Measurements from ENCODE around the gene NIT2.
"Not testable (repeated sequence)": the region's sequence is repeated elsewhere in the genome, so short reads cannot be mapped to it uniquely, and the experiment has no call there.

The NIT2 gene

DNA sequence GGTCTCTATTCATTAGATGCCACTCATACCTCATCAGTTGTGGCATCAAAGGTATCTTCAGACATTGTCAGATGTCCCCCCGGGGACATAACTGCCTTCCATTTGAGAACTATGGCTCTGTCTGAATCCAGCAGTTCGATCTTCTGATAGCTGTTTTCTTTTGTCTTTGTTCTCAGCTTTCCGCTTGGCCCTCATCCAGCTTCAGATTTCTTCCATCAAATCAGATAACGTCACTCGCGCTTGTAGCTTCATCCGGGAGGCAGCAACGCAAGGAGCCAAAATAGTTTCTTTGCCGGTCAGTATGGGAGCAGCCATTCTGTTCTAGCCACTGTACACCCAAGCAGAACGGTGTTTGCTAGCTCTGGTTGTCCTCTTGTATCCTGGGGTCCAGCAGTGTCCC is 4.4 kb downstream of the NIT2 start:
- no peak for DNase-seq (ENCODE audit: low read depth, low spot score)

DNA sequence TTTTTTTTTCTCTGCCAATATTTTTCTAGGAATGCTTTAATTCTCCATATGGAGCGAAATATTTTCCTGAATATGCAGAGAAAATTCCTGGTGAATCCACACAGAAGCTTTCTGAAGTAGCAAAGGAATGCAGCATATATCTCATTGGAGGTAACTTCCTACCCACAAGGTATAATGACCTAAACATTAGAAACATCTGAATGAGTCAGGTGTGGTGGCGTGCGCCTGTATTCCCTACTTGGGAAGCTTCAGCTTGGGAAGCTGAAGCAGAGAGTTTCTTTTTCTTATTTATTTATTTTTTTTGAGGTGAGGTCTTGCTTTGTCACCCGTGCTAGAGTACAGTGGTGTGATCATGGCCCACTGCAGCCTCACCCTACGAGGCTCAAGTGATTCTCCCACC is 5.2 kb downstream of the NIT2 start:
- no peak for DNase-seq (ENCODE audit: low read depth, low spot score)

DNA sequence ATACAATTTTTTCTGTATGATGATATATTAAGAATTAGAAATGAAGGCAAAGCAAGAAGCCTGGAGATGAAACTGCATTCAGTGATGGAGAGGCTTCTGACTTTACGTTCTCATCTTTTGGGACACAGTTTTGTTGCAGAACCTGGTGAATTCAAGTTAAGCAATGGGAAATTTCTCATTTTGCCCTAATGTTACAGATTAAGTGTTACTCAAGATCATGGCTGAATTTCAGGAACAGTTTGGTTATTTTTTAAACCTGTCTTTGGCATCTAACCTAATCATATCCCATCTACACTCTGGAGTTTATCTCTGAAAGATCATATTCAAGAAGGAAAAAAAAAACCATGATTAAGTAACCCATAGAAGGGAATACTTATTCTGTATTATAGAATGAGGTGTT is 6.0 kb downstream of the NIT2 start:
- DNase-seq (ENCODE audit: low read depth, low spot score), result no peak

DNA sequence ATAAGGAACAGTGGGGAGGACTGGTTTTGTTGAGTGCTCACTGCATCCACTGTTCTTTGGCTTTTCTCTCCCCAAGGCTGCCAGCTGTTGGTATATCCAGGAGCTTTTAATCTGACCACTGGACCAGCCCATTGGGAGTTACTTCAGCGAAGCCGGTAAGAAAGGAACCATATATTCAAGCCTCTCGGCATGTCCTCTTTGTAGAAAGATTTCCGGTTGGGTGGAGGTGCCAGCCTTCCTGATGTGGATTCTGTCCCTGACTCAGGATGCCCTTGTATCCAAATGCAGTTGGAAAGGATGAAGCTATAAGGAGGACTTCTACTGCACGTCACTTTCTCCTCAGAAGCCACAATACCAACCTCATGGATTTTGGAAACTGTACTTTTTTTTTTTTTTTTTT is 14.2 kb downstream of the NIT2 start:
- DNase-seq (ENCODE audit: low read depth, low spot score), result no peak

- DNase-seq (ENCODE audit: low read depth, low spot score), result not testable (repeated sequence)
Measured at GRCh38 chr3:100351770-100352169, 17.2 kb downstream of the NIT2 start.

GRCh38 chr3:100352296-100353231 is 18.0 kb downstream of the NIT2 start:
- no peak for DNase-seq (ENCODE audit: low read depth, low spot score)

- DNase-seq (ENCODE audit: low read depth, low spot score), result peak; percentile 44
Measured at GRCh38 chr3:100354850-100355249, 20.3 kb downstream of the NIT2 start.

DNA sequence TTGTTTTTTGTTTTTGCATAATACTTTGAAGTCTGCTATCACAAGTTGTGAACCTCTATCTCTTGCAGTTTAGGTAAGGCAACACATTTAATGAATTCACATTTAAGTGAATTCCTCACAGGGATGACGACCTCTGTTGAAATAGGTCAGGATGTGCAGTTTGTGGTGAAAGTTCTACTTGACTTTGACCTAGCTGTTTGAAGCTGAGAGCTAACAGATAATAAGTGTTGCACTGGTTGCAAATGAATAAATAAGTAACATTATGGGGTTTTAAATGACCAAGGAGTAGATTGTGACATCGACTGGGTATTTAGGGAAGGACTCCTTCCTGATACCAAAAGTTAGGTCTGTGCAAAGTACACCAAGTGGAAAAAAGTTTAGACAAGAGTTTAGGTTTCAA is 23.9 kb downstream of the NIT2 start:
- no peak for DNase-seq (ENCODE audit: low read depth, low spot score)

GRCh38 chr3:100359035-100359434 is 24.5 kb downstream of the NIT2 start:
- DNase-seq (ENCODE audit: low read depth, low spot score), result no peak

DNA sequence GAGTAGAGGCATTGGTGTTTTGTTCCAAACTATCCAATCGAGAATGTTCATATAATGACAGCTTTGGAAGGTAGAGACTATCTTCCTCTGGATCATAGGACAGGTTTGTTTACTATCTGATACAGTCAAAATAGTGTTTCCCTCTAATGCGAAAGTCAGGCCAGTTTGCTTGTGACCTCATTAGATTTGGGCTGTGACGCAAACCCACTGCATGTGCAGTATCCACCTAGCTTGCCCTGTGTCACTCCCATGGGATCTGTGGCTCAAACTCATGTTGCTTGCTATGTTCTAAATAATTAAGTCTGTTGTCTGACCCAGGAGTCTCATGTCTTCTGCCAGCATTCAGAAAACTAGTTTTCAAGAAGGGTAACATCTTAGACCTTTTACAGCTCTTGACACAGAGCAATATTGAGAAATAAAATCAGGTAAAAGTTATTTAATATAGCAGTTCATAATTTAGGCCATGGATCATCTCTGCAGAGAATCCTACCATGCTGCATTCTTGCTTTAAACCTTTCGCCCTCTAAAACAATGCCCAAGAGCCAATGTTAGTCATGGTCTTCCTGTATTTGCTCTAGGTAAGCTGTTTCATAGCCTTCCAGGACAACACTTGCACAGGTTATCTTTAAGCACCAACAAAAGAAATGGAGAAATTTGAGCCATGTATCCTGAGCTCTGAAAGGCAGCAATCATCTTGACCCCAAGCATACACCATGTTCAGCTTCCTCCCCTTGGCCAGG is 26.4 kb downstream of the NIT2 start:
- DNase-seq (ENCODE audit: low read depth, low spot score), result no peak

- no peak for DNase-seq (ENCODE audit: low read depth, low spot score)
Measured at GRCh38 chr3:100361897-100362296, 27.3 kb downstream of the NIT2 start.

DNA sequence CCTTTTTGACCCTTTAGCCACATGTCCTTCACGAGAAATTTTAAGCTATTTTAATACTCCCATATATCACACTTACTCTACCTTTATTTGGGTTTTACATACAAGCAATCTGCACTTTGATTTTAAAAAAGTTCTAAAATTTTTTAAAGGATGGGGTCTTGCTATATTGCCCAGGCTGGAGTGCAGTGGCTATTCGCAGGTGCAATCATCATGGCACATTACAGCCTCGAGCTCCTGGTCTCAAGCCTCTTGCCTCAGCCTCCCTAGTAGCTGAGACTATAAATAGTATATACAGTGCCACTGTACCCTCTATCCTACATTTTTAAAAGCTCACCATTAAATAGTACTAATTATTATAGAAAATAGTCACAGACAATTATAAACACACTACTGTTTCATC is 29.9 kb downstream of the NIT2 start:
- no peak for DNase-seq (ENCODE audit: low read depth, low spot score)

GRCh38 chr3:100366424-100366823 is 31.9 kb downstream of the NIT2 start:
- no peak for DNase-seq (ENCODE audit: low read depth, low spot score)

DNA sequence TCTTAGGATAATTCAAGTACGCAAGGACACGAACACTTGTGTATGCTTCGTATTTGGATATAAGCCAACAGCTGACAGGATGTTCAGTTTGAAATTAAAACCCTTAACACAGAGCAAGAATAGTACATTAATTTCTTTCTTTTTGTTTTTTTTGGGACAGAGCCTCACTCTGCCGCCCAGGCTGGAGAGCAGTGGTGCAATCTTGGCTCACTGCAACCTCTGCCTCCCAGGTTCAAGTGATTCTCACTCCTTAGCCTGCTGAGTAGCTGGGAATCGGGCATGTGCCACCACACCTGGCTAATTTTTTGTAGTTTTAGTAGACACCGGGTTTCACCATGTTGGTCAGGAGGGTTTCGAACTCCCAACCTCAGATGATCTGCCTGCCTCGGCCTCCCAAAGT is 33.9 kb downstream of the NIT2 start:
- DNase-seq (ENCODE audit: low read depth, low spot score), result no peak

DNA sequence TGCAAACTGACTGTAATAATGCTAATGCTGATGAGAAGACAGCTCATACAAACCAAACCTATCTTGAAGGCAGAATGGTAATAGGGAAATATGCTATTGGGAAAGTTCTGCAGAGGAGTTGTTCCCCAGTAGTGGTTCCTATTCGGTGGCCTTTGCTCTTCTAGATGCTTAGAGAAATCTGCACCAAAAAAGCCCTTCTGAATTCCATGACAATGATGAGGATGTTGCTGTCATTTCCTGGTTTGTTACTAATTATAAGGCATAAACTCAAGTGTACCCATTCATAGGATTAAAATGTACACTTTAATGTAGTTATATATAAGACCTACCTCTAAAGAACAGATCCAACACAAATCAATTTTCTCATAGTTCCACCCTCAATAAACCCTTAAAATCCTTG is 36.2 kb downstream of the NIT2 start:
- DNase-seq (ENCODE audit: low read depth, low spot score), result no peak

- DNase-seq (ENCODE audit: low read depth, low spot score), result no peak
Measured at GRCh38 chr3:100374521-100374920, 40.0 kb downstream of the NIT2 start.

GRCh38 chr3:100376301-100376700 is 41.7 kb downstream of the NIT2 start:
- DNase-seq (ENCODE audit: low read depth, low spot score), result no peak

GRCh38 chr3:100384733-100385525 is 50.4 kb downstream of the NIT2 start:
- peak; percentile 54 for DNase-seq (ENCODE audit: low read depth, low spot score)

GRCh38 chr3:100386437-100387074 is 52.0 kb downstream of the NIT2 start:
- peak; percentile 34 for DNase-seq (ENCODE audit: low read depth, low spot score)

- no peak for DNase-seq (ENCODE audit: low read depth, low spot score)
Measured at GRCh38 chr3:100389025-100389424, 54.5 kb downstream of the NIT2 start.

DNA sequence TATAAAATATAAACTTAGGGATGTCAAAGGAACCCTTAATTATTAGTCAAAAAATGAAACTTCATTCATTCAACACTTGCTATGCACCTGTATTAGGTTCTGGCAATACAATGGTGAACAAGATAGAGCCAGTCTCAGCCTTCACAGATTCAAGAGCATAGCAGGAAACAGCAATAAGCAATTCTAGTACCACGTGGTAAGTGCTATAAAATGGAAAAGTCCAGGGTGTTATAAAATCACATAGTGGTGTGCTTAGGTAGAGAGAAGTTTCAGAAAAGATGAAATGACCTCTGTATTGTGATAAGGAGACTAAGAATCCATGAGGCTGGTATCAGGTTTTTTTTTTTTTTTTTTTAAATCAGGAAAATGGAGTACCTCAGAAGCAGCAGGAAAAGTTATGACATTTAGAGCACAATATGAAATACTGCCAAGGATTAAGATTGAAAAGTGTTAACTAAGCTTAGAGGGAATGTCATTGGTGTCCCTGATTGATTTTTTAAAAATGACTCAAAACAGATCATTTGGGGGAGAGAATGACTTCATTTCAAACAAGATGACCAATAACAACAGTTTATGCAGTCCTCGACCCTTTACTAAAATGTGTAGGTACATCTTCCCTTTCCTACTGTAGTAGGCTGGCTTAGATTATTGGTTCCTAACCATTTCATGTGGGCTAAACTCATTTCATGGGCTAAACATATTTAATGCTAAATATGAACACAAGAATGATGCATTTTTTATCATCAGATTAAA is 61.3 kb downstream of the NIT2 start:
- DNase-seq (ENCODE audit: low read depth, low spot score), result no peak
